Hepatocyte (in vitro differentiated cells): Measurements from ENCODE around the gene MEGF11.

Experiments
- CTCF ChIP-seq: fragments of 200-600 bp; sonication (generic); IDR thresholded peaks from 2 replicates; pipeline ENCODE4 v1.5.1; 2016; ENCODE audit warnings: antibody characterized with exemption, mild to moderate bottlenecking; ENCODE audit not compliant: poor library complexity
- EZH2 ChIP-seq: fragments of 200-600 bp; sonication (generic); IDR thresholded peaks from 2 replicates; pipeline ENCODE4 v1.6.1; 2016; ENCODE audit warnings: antibody characterized with exemption, mild to moderate bottlenecking, borderline replicate concordance
- EZH2phosphoT487 ChIP-seq: fragments of 200-600 bp; sonication (generic); IDR thresholded peaks from one replicate; pipeline ENCODE4 v1.6.1; 2018; ENCODE audit warnings: antibody characterized with exemption, mild to moderate bottlenecking, low read depth, moderate library complexity; ENCODE audit not compliant: unreplicated experiment, severe bottlenecking

GRCh38 chr15:66296186-66296585, 42.6 kb upstream of the MEGF11 start:
- TF ChIP-seq CTCF (no peak), EZH2phosphoT487 (no peak), EZH2 (no peak)
